ENCODE measurements around the gene PLEKHO2.
A peak's percentile ranks its signal among the peaks of the same experiment; 100 is the strongest.

PLEKHO2 gene

DNA sequence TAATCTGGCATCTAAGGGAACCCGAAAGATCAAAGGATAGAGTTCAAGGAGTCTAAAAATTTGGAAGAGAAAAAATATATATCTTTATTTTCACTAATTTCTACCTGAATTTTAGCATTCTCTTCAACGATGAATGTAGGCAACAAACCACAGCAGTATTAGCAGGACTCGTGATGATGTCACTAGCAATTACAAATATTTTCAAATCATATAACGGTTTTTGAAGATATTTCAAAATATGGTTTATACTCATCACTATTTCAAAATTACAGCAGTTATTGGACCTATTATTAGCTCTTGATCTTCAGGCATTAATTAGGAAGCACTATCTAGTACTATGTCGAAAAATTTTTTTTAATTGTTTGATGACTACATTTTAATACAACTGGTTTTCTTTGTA, 43.0 kb downstream of the PLEKHO2 start:
- TF ChIP-seq, protein P1, sequence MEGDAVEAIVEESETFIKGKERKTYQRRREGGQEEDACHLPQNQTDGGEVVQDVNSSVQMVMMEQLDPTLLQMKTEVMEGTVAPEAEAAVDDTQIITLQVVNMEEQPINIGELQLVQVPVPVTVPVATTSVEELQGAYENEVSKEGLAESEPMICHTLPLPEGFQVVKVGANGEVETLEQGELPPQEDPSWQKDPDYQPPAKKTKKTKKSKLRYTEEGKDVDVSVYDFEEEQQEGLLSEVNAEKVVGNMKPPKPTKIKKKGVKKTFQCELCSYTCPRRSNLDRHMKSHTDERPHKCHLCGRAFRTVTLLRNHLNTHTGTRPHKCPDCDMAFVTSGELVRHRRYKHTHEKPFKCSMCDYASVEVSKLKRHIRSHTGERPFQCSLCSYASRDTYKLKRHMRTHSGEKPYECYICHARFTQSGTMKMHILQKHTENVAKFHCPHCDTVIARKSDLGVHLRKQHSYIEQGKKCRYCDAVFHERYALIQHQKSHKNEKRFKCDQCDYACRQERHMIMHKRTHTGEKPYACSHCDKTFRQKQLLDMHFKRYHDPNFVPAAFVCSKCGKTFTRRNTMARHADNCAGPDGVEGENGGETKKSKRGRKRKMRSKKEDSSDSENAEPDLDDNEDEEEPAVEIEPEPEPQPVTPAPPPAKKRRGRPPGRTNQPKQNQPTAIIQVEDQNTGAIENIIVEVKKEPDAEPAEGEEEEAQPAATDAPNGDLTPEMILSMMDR (IDR thresholded peaks at IDR 0.05; ENCODE audit: borderline replicate concordance, insufficient read depth, low read depth, low read length): no peak
- H3K4me3 ChIP-seq (ENCODE audit: low read depth, low read length): no peak overlapping the region

DNA sequence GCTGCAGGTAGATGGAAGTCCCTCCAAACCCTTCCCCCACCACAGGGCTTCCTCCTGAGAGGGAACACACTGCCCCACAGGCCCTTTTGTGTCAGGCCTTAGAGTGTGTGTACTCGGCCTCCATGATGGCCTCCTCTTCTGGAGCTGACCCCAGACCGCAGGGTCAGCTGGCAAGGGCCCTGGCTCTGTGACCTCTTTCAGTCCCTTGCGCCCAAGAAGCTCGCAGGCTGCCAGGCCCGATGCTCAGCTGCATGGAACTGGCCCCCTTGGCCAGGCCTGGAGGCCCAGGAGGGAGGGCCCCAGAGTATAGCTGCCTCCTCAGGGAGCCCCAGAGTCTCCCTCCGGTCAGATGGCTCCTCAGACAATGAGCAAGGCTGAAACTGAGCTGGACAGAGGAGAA, 46.6 kb downstream of the PLEKHO2 start:
- H3K4me3 ChIP-seq (ENCODE audit: low read depth, low read length): no peak overlapping the region
- TF ChIP-seq, protein P1 (IDR thresholded peaks at IDR 0.05; ENCODE audit: borderline replicate concordance, insufficient read depth, low read depth, low read length): no peak

DNA sequence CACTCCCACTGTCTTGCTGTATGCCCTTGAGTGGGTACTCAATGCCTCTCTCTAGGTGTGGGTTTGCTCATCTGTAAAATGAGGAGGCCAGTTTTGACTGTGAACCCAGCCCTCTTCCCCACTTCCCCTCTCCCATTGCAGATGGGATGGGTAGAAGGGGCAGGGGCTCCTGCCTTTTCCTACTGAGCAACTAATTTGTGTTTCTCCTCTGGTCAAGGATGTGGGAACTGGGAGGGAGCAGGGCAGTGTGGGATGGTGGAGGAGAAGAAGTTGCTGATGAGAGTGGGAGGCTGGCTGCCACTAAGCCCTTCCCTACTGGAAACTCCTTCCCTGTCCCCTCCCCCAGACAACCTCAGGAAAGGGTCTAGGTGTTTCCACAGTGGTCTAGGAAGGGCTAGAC, 49.8 kb downstream of the PLEKHO2 start:
- TF ChIP-seq, protein P1 (IDR thresholded peaks at IDR 0.05; ENCODE audit: borderline replicate concordance, insufficient read depth, low read depth, low read length): no peak

GRCh38 chr15:64892847-64893403, 51.2 kb downstream of the PLEKHO2 start:
- H3K4me3 ChIP-seq (ENCODE audit: low read depth, low read length): peak overlapping the region; percentile 54
- TF ChIP-seq, protein P1 (IDR thresholded peaks at IDR 0.05; ENCODE audit: borderline replicate concordance, insufficient read depth, low read depth, low read length): no peak

More for the DNA sequence above, 49.8 kb downstream of the PLEKHO2 start:
- H3K4me3 ChIP-seq (ENCODE audit: low read depth, low read length): peak overlapping the region; percentile 6

DNA sequence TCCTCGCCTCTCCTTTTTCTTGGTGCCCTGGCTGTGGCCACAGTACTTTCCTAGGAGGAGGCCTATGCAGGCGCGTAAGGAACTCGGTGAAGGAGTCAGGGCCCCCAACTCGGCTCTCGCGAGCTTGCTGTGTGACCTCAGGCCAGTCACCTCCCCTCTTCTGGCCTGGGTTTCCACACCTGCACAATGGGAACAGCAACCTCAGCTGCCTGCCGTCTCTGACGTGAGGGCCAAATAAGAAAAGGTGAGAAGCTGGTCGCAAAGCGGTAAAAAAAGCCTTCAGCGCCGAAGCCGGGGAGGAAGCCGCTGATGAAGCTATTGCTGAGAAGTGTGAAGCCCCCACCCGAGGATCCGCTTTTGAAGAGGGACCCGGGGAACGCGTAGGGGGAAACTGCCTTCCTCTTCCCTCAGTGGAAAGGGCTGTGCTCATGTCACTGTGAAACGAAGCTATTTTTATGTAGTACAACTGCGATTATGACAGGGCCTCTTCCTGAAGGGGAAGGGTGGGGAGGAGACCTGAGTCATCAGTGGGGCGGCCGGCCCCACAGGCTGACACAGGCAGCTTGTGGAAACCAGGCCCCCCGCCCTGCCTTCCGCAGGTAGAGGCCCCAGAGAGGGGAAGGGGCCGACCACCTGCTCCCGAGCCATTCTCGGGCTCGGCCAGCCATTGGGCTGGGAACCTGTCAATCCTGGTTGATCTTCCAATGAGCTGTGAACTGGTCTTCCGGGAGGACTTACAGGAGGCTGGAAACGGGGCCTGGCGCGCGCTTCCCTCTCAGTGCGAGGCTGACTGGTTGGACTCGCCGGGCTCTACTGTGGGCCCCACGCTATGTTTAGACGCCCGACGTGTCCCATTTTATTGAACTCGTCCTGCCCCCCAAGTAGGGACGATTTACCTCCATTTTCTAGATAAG, 52.0 kb downstream of the PLEKHO2 start:
- peak overlapping the region; percentile 59 for H3K4me3 ChIP-seq (ENCODE audit: low read depth, low read length)
- TF ChIP-seq, protein P1 (IDR thresholded peaks at IDR 0.05; ENCODE audit: borderline replicate concordance, insufficient read depth, low read depth, low read length): no peak

DNA sequence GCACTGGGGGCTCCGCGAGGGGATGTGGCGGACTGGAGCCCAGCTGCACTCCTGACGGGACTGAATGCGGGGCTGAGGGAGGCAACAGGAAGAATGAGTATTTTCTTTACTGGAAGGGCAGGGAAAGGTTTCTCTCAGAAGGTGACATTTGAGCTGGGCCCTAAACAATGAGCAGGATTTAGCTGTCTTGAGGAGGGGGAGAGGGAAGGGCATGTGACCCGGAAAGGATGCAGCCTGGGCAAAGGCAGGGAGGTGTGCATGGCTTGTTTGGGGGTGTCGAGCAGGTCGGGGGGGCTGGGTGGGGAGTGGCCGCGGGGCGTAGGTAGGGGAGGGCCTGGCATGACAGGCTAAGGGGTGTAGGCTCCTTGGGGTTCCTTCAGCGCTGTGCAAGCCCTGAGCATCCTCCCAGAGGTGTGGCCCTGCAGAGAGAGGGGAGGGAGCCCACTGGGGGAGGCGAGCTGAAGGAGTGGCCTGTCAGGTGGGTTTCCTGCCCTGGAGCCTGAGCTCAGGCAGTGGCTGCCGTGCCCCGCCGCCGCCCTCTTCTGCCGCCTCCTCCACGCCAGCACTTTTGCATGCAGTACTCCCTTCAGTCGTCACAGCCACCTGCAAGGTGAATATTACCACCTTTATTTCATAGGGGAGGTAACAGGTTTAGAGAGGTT, 52.8 kb downstream of the PLEKHO2 start:
- TF ChIP-seq, protein P1 (IDR thresholded peaks at IDR 0.05; ENCODE audit: borderline replicate concordance, insufficient read depth, low read depth, low read length): no peak
- peak overlapping the region; percentile 59 for H3K4me3 ChIP-seq (ENCODE audit: low read depth, low read length)

Measured in GM12875 (cell line).